GM18505 (cell line): ENCODE data around the gene TEX2.

Experiments used
- ATAC-seq: cut with Tn5 transposase; IDR thresholded peaks from one replicate; pipeline ENCODE4 v1.9.1; 2021; ENCODE audit not compliant: unreplicated experiment
- POLR2A ChIP-seq: IDR thresholded peaks from 4 replicates; pipeline ENCODE4 v1.6.1; 2011; ENCODE audit warnings: borderline replicate concordance; ENCODE audit not compliant: insufficient read depth, insufficient read length; ENCODE audit errors: extremely low read depth

Gene TEX2

DNA sequence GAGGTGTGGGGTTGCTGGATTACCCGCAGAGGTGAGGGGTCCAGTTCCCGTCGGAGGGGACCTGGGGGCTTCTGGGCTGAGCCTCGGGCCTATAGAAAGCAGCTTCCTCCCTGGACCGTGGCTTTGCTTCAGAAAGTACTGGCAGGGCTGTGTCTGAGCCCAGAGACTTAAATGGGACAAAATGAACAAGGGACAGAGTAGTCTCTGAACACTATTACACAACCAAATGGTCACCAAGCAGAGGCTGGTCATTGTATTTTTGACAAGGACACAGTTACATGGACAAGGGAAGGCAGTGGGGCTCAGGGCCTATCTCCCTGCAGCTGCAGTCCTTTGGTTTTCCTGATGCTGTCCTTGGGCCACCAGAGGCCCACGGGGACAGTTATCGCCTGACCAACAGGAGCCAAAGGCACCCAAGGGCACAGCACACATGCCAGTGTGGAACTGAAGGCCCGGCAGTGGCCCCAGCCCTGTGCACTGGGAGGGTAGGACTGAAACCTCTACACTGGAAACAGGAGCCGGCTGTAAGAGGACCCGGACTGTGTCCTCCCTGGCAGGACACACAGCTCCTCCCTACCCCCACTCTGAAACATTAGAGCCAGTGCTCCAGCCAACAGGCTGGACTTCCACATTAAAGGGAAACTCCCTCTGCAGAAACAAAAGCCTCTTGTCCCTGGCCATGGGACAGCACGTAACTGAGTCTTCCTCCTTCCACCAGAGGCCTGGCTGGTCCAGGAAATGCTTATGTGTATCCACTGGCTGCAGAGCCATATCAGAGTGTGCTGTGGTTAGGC lies 107.1 kb downstream of the TEX2 start:
- no peak for TF ChIP-seq POLR2A

DNA sequence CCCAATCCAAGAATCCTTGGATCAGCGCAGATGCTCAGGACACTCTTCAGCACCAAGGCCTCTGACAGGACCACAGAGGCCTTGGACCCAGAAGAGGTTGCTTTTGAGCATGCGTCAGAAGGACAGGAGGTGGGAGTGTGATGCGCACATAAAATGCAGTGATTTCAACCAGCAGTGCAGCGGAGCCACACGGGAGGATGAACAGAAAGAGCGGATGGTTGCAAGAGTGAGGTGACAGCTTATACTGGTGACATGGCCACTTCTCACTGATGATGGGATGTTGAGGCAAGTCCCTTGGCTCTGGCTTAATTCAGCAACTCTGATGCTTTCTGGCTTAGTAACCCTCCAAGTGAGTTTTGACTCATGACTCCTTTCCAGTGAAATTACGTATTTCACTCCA lies 107.9 kb downstream of the TEX2 start:
- no peak for ATAC-seq
- TF ChIP-seq POLR2A = no peak

More for the DNA sequence above, 107.1 kb downstream of the TEX2 start:
- no peak for ATAC-seq

DNA sequence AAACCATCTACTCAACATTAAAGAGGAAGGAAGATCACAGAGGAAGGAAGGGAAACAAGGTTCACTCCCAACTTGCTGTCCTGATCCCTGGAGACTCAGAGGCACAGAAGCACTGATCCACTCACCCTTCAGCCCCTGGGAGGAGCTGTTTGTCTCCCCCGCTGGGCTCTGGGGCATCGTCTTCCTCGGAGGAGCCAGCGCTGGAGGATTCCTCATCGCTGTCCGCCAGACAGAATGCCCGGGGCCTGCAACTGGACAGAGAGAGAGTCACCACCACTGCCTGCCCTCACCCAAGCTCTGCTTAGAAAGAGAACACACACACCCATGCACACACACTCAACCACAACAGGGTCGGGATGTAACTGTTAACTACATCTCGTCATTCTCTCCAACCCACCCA lies 108.3 kb downstream of the TEX2 start:
- no peak for ATAC-seq

DNA sequence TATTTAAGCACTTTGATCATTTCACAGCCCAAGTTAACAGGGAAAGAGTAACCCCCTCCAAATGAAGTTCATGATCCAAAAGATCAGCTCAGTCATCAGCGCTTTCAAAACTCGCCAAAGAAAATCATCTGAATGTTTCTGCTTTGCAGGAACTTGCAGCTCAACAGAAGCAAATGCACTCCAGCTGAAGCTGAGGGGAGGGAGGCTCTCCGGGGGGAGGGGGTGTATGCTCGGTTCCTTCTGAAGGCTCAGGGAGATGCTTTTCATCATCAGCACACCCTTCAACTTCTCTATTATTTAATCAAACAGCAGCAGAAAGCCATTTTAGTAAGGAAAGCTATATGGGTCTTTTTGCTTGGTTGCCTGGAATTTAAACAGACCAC lies 108.8 kb downstream of the TEX2 start:
- ATAC-seq = no peak
- TF ChIP-seq POLR2A = no peak

More for the DNA sequence above, 108.3 kb downstream of the TEX2 start:
- TF ChIP-seq POLR2A = no peak

DNA sequence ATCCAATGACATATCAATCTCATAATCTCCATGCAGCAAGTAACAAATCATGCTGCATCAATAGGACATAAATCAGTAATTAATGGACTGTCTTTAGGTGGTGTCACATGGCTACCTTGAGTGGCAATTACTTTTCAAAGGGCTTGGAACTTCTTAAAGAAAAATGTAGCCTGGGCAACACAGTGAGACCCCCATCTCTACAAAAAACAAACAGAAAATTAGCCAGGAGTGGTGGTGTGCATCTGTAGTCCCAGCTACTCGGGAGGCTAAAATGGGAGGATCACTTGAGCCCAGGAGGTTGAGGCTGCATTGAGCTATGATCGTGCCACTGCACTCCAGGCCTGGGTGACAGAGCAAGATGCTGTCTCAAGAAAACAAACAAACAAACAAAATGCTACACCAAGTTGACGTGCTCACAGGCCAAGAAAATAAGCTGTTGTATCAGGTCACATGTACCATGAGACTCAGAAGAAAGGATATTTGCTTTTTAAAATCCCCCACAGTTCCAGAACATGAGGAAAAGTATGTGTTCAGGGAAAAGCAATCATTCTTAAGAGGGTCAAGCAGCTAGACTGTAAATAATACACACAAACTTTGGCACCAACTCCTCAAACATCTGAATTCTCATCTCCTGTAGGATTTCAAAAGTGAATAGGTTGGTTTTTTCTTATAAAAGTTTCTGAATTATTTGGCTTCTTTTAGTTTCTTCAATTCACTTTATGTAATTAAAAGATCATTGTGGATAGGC lies 109.3 kb downstream of the TEX2 start:
- ATAC-seq = no peak
- no peak for TF ChIP-seq POLR2A

DNA sequence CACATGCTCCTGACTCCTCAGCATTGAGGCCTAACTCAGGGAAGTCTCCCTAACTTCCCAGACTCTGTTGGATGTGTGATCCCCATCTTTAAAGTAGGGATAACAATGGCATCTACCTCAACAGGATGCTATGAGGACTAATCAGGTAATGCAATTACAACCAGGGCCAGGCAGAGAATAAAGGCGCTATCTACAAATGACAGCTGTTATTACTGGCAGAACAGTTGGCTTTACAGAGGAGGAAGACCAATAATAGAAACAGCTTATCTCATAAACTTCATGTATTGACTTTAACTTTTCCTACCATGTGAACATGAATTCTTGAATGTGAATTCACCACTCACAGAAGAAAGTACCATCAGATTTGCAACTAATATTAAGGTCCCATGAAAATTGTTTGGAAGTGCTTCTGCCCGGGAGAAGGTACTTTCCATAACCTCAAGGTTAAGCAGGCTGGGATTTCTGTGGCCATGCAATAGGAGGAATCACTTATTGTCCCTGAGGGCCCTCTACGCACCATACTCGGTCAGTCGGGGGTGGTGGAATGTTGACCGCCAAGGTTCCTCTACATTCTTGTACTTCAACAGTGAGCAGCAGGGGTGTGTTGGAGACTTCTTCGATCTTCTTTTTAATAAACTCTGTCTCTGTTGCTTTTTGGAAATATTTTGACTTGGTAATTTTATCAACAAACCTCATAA lies 110.5 kb downstream of the TEX2 start:
- ATAC-seq = no peak
- no peak for TF ChIP-seq POLR2A

DNA sequence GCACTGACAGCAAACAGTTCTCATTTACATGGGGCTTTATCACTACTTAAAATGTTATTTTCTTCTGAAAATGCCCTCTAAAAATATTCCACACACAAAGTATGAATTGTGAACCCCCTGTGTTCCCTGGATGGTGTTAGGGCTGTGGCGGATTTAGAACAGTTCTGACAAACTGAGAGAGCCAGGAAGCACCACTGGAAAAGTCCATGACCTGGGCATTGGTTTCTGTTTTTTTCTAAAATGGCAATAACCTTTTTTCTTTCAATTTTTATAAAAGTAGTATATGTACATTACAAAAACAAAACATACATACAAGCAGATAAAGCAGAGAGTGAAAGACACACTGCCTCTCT lies 112.1 kb downstream of the TEX2 start:
- no peak for ATAC-seq

DNA sequence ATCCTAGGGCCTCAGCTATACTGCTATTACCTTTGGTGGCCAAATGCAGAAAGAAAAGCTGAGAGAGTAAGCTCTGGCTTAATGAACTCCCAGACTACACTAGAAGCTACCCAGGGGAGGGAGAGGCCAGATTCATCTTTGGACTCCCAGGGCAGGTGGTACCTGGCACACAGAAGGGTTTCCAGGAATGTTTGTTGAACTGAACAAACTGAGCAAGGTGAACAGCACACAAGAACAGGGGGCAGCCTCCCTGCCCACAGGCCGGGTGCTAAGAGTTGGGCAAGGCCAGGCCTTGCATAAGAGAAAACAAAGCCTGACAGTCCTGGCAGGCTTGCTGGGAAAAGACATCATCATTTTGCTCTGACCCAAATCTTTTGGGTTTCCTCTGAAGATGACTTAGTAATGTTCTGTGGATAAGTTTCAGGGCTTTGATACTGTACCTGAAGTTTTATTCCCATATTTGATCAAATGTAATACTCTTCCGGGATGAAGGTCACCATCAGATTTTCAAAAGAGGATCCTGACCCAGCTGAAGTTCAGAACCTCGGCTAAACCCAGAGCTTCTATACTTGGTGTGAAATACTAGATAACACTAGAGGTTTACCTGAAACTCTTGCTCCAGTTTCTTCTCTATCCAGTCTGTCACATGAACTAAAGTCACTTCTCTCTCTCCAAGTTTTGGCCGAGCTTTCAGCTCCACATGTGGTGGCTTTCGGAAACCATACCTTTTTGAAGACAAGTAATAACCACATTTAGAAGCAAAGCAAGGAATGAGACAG lies 112.6 kb downstream of the TEX2 start:
- no peak for ATAC-seq
- no peak for TF ChIP-seq POLR2A

More for the DNA sequence above, 112.1 kb downstream of the TEX2 start:
- no peak for TF ChIP-seq POLR2A

DNA sequence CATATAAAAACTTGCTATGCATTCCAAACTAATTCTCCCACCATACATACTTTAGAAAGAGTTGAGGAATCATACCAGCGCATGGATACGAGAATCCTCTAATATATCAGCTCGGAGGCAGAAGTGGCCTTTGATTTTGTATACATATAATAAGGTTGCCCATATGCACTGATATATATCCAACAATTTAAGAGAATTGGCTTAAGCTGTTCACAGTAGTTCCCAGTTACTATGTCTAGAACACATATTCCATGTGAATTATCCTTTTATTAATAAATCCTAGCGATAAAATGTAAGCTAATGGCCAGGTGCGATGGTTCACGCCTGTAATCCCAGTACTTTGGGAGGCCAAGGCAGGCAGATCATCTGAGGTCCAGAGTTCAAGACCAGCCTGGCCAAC lies 113.9 kb downstream of the TEX2 start:
- no peak for ATAC-seq

DNA sequence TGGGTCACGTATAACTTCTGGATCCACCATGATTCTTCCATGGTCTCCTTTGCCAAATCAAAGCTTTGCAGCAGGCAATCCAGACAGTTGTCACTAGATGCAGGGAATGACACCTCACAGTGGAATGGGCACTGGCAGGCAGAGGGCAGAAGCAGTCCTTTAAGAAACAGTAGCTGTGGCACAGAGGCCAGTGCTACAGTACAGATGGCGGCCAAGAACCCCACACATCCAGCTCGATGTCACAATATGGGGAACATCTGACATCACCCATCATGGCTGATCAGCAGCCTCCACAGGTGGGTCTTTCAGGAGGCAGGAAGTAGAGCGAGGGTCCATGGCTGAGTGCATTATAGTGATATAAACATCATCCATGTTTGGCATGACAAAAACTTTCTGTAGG lies 114.4 kb downstream of the TEX2 start:
- ATAC-seq = no peak
- TF ChIP-seq POLR2A = peak; percentile 17

More for the DNA sequence above, 113.9 kb downstream of the TEX2 start:
- no peak for TF ChIP-seq POLR2A

DNA sequence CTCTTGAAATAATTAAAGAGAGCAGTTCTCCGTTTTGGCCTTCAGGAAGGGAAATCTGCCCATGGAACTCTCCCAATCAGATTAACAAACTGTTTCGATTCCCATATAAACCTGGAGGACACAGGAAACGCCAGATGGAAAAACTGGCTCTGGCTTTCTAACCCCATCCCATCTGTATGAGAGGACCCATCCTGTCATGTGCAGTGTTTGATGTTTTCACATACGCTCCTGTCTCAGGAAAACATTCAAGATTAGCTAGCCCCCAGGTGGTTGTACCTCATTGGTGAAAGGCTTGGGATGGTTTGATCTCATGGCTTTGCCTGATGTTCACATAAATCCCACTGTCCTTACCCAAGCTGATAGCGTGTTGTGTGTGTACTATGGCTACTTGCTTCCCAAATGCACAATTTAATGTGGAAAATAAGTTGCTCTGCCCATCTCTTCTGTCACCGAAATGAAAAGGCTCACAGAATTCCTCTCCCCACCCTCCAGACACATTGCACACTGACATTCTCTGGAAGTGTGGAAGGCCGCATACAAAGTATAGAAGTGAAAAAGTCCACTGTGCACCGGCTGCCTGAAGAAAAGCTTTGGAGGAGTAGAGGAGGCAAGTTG lies 114.9 kb downstream of the TEX2 start:
- no peak for ATAC-seq
- TF ChIP-seq POLR2A = no peak
